K562 (cell line): ENCODE data around the gene SULT2A1. TPM values are rescaled to one million over a fixed set of nuclear protein-coding genes. Genes with fewer than 3 reads are reported as not detected.

Experiments used
- ATAC-seq: fragments of 200-7000 bp; cut with Tn5 transposase; 3 replicates; pipeline ENCODE4 v1.9.1; 2020; ENCODE audit warnings: moderate library complexity
- BruUV-seq: library from RNA; stranded (reverse); fragments of 400-500 nt; replicated peaks from 2 replicates; lab custom pipeline; 2021; lab: Mats Ljungman, UMichigan
- CTCF ChIA-PET: fragments of 300-600 bp; formaldehyde crosslinking; extraction: SDS; loops from one replicate; lab custom pipeline; 2021; ENCODE audit warnings: low intra/inter-chr PET ratio; lab: Yijun Ruan, JAX
- POLR2A ChIA-PET: fragments of 300-600, 350-650 bp; sonication (Branson Sonifier 250); formaldehyde crosslinking; extraction: SDS; loops from one replicate; lab custom pipeline; 2021; ENCODE audit warnings: antibody characterized with exemption, inconsistent platforms; lab: Yijun Ruan, JAX
- DNase-seq, 4 experiments: peaks; one replicate each; pipeline versions ENCODE4 v3.0.0 to v3.0.0-alpha.2; 2011 to 2018; ENCODE audit warnings: low spot score in 3 of 4, mixed read lengths in 3 of 4; ENCODE audit errors: extremely low read depth in 1 of 4
- FAIRE-seq: peaks from 2 replicates; lab custom pipeline; 2011; peaks lifted over from hg19 to GRCh38; lab: Jason Lieb, UNC
- H2AFZ ChIP-seq: 2 replicates; pipeline ENCODE4 v1.6.0; 2011; ENCODE audit warnings: low read depth, low read length, control low read depth, inconsistent platforms
- H3K27ac ChIP-seq: fragments of 200-600 bp; 3 replicates; pipeline ENCODE4 v1.8.0; 2011; ENCODE audit warnings: low read depth, mild to moderate bottlenecking, control low read depth, inconsistent platforms, low read length, moderate library complexity, mixed read lengths; ENCODE audit errors: extremely low read depth
- H3K27me3 ChIP-seq, 2 experiments: fragments of 300-600 bp in 1 of 2; 2 replicates in 1 of 2; 3 replicates in 1 of 2; pipeline versions ENCODE4 v1.6.0 to v1.8.0; 2011; ENCODE audit warnings: inconsistent platforms in 2 of 2, low read length in 2 of 2, mild to moderate bottlenecking in 1 of 2, mixed read lengths in 1 of 2, moderate library complexity in 1 of 2; ENCODE audit not compliant: control insufficient read depth in 2 of 2, insufficient read depth in 2 of 2
- H3K36me3 ChIP-seq: fragments of 300-600 bp; 3 replicates; pipeline ENCODE4 v1.8.0; 2011; ENCODE audit warnings: mild to moderate bottlenecking, low read length, inconsistent platforms; ENCODE audit not compliant: control insufficient read depth, insufficient read depth
- H3K4me1 ChIP-seq, 2 experiments: fragments of 200-600 bp in 1 of 2; replicated peaks in 1 of 2; 2 replicates in 1 of 2; 3 replicates in 1 of 2; pipeline versions ENCODE4 v1.5.1 to v1.8.0; 2011; ENCODE audit warnings: inconsistent platforms in 2 of 2, low read length in 2 of 2, mild to moderate bottlenecking in 1 of 2, mixed read lengths in 1 of 2, moderate library complexity in 1 of 2; ENCODE audit not compliant: control insufficient read depth in 2 of 2, insufficient read depth in 2 of 2
- H3K4me2 ChIP-seq: 2 replicates; pipeline ENCODE4 v1.6.1; 2011; ENCODE audit warnings: low read length, control low read depth, inconsistent platforms, mixed read lengths; ENCODE audit not compliant: insufficient read depth
- H3K4me3 ChIP-seq: fragments of 200-600 bp; sonication (generic), shearing (Covaris generic); 2 replicates; pipeline ENCODE4 v1.5.1; 2016; ENCODE audit warnings: control low read depth, inconsistent platforms
- H3K79me2 ChIP-seq: fragments of 200-600 bp; 3 replicates; pipeline ENCODE4 v1.8.0; 2011; ENCODE audit warnings: low read length, inconsistent platforms; ENCODE audit not compliant: control insufficient read depth, insufficient read depth
- H3K9ac ChIP-seq, 2 experiments: 2 replicates each; pipeline versions ENCODE4 v1.6.0 to v1.6.1; 2011; ENCODE audit warnings: low read depth in 2 of 2, low read length in 2 of 2, control low read depth in 1 of 2, inconsistent platforms in 1 of 2, mild to moderate bottlenecking in 1 of 2, mixed read lengths in 1 of 2; ENCODE audit not compliant: insufficient read depth in 1 of 2
- H3K9me1 ChIP-seq: one replicate; pipeline ENCODE4 v1.6.0; 2011; ENCODE audit warnings: inconsistent platforms, mild to moderate bottlenecking, low read length, moderate library complexity; ENCODE audit not compliant: control insufficient read depth, insufficient read depth
- H3K9me3 ChIP-seq: replicated peaks from 2 replicates; pipeline ENCODE4 v1.5.1; 2011; ENCODE audit warnings: low read depth, low read length, inconsistent platforms; ENCODE audit not compliant: control insufficient read depth, insufficient read depth
- H4K20me1 ChIP-seq: replicated peaks from 2 replicates; pipeline ENCODE4 v1.6.1; 2011; ENCODE audit warnings: low read length, inconsistent platforms, mixed read lengths; ENCODE audit not compliant: control insufficient read depth, insufficient read depth
- CEBPB ChIP-seq: fragments of 450-650 bp; IDR thresholded peaks from 2 replicates; pipeline ENCODE4 v1.6.1; 2016; ENCODE audit warnings: missing genetic modification characterization, missing compliant biosample characterization
- CEBPG ChIP-seq, 3 experiments: fragments of 200-800 bp in 1 of 3; sonication (Bioruptor generic) in 1 of 3; sonication (generic) in 1 of 3; formaldehyde crosslinking in 1 of 3; IDR thresholded peaks in 2 of 3; conservative IDR thresholded peaks in 1 of 3; 2 replicates each; pipeline versions ENCODE4 v1.6.1 to v1.8.0; 2016 to 2022; ENCODE audit warnings: missing compliant biosample characterization in 2 of 3, missing genetic modification characterization in 2 of 3, mild to moderate bottlenecking in 1 of 3, missing genetic modification reagents in 1 of 3
- CHD4 ChIP-seq: fragments of 200-600 bp; sonication (generic); IDR thresholded peaks from 3 replicates; pipeline ENCODE4 v1.6.1; 2012; ENCODE audit warnings: low read depth, mild to moderate bottlenecking, mixed read lengths, low read length, inconsistent platforms; ENCODE audit not compliant: insufficient read depth, insufficient replicate concordance, poor library complexity, severe bottlenecking
- CTCF ChIP-seq, 3 experiments: IDR thresholded peaks in 2 of 3; conservative IDR thresholded peaks in 1 of 3; 2 replicates each; pipeline ENCODE4 v1.5.1; 2011 to 2012; ENCODE audit warnings: low read length in 3 of 3, mild to moderate bottlenecking in 3 of 3, control low read depth in 2 of 3, improper control_type of control experiment in 1 of 3, inconsistent platforms in 1 of 3, low read depth in 1 of 3, mixed read lengths in 1 of 3, moderate library complexity in 1 of 3; ENCODE audit not compliant: insufficient read depth in 2 of 3
- GABPA ChIP-seq: fragments of 200-800 bp; sonication (Bioruptor generic); conservative IDR thresholded peaks from 2 replicates; pipeline ENCODE4 v1.6.1; 2016; ENCODE audit warnings: low read depth, missing genetic modification characterization, missing compliant biosample characterization
- KDM4B ChIP-seq, 2 experiments: fragments of 450-650 bp in 1 of 2; sonication (generic) in 1 of 2; IDR thresholded peaks; 2 replicates each; pipeline ENCODE4 v1.6.1; 2016 to 2017; ENCODE audit warnings: borderline replicate concordance in 2 of 2, antibody characterized with exemption in 1 of 2, low read depth in 1 of 2, mild to moderate bottlenecking in 1 of 2
- NR2C1 ChIP-seq, 2 experiments: fragments of 450-650 bp; IDR thresholded peaks; 2 replicates each; pipeline ENCODE4 v1.6.1; 2017; ENCODE audit warnings: mild to moderate bottlenecking in 2 of 2, antibody characterized with exemption in 1 of 2, inconsistent platforms in 1 of 2, missing compliant biosample characterization in 1 of 2, missing genetic modification characterization in 1 of 2
- SETDB1 ChIP-seq: IDR thresholded peaks from one replicate; pipeline ENCODE4 v1.6.1; 2012; ENCODE audit warnings: low read length, control low read depth, inconsistent platforms
- SPI1 ChIP-seq: IDR thresholded peaks from 2 replicates; pipeline ENCODE4 v1.6.1; 2011; ENCODE audit warnings: low read depth, low read length, control low read depth, borderline replicate concordance
- XRCC5 ChIP-seq: fragments of 200-400 bp; formaldehyde crosslinking; IDR thresholded peaks from 2 replicates; pipeline ENCODE4 v1.6.1; 2017; ENCODE audit warnings: low read depth, mild to moderate bottlenecking, low read length
- ZNF253 ChIP-seq: fragments of 250-450 bp; sonication (Bioruptor Pico); conservative IDR thresholded peaks from 2 replicates; pipeline ENCODE4 v1.6.1; 2021; ENCODE audit warnings: mild to moderate bottlenecking
- ZNF384 ChIP-seq: IDR thresholded peaks from 2 replicates; pipeline ENCODE4 v1.6.1; 2012; ENCODE audit warnings: low read depth, low read length, improper control_type of control experiment
- ZNF740 ChIP-seq, 3 experiments: fragments of 200-800 bp in 1 of 3; sonication (Bioruptor generic) in 1 of 3; sonication (generic) in 1 of 3; formaldehyde crosslinking in 1 of 3; IDR thresholded peaks; 2 replicates each; pipeline versions ENCODE4 v1.6.1 to v1.8.0; 2016 to 2022; ENCODE audit warnings: mild to moderate bottlenecking in 2 of 3, missing compliant biosample characterization in 2 of 3, missing genetic modification characterization in 2 of 3, missing genetic modification reagents in 1 of 3
- WGBS: fragments of 100-300 bp; shearing (Covaris generic); methylation state at CpG from one replicate; pipeline ENCODE4 v1.1.6; 2016; ENCODE audit warnings: low coverage, mixed read lengths; ENCODE audit not compliant: insufficient coverage; ENCODE audit errors: missing lambda C conversion rate; 5-methylcytosine and 5-hydroxymethylcytosine counted together
- in situ Hi-C: fragments of 300-500 bp; cut with MboI; formaldehyde crosslinking; loops from 4 replicates; pipeline ENCODE4 v1.15.0; 2018; ENCODE audit warnings: inconsistent platforms, mixed read lengths
- intact Hi-C: fragments of 100-400 bp; cut with micrococcal nuclease; formaldehyde crosslinking; loops from 2 replicates; pipeline ENCODE4 v1.14.2; 2022
- polyA plus RNA-seq, 8 experiments: library from polyadenylated mRNA; depleted of rRNA in 4 of 8; stranded (reverse) in 5 of 8; unstranded in 3 of 8; fragments of >200 nt; fragmentation: Nextera tagmentation in 2 of 8; fragmentation: Illumina TruSeq in 1 of 8; extraction: Ambion mirVana in 2 of 8; extraction: Trizol in 1 of 8; gene quantifications; 2 replicates each; pipeline versions ENCODE4 v1.2.1 to v1.2.3, GENCODE V29; 2011 to 2014; ENCODE audit warnings: inconsistent platforms in 1 of 8, missing spikeins in 1 of 8
- total RNA-seq, 7 experiments: library from RNA; depleted of rRNA in 6 of 7; stranded (reverse); fragments of >200 nt in 6 of 7; fragmentation: Illumina TruSeq in 2 of 7; extraction: Trizol in 2 of 7; gene quantifications; 2 replicates each; pipeline versions ENCODE4 v1.2.1 to v1.2.3, GENCODE V29; 2011 to 2021; ENCODE audit warnings: low replicate concordance in 1 of 7
- TF ChIP-seq, protein P1 (sequence below): fragments of 250-450 bp; sonication (Bioruptor Pico); IDR thresholded peaks from 2 replicates; pipeline ENCODE4 v1.4.0; 2020; ENCODE audit warnings: mild to moderate bottlenecking

SULT2A1 gene
- total and polyA plus RNA-seq, 9 of the 15 experiments (the other 6 are each of a cell fraction or from before 2014, with no cell fraction given) = 0.03 to 0.25 (median 0.07) TPM; not detected in 4

DNA sequence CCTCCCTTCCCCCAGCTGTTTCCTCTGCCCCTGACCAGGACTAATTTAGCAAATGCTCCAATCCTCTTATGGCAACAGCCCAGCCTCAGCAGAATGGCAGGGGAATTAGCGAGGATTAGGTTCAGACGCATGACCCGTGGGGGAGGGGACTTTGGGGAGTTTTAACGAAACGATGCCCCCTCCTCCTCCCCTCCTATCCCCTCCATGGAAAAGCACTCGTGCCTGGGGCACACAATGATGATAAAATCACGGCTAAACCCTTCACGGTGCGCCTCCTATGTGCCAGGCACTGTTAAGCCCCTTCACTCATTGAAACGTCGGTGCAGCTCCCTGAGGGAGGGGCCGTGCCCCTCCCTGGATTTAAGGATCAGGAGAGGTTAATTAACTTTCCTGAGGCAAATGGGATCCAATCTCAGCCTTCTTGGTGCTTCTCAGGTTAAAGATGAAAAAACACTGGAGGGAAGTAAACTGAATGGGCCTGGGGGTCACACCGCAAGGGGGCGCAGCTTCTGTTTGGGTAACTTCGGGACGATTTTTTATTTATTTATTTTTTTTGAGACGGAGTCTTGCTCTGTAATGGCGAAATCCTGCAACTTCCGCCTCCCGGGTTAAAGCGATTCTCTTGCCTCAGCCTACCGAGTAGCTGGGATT, 37.2 kb downstream of the SULT2A1 start:
- ATAC-seq = peak; percentile 76
- peak; percentile 62 to 74 (median 68) for DNase-seq
- in situ Hi-C loops (no loop called here), intact Hi-C loops (no loop called here)
- H3K9me1 ChIP-seq = peaks cover 2% of the 10 kb centered on the region
- CTCF ChIA-PET = interaction anchor here (1.5 kb wide), 1 partner anchor 35 kb away, joined by 4 read pairs; no protein-coding TSS in a partner anchor
- no peaks in the 10 kb centered on the region for H4K20me1 ChIP-seq
- H3K4me2 ChIP-seq = peak overlapping the region; percentile 78
- H3K9ac ChIP-seq = peak overlapping the region; percentile 6 to 39; a peak in 2 of 4 replicates
- 1% methylated on average over 21 of the region's 22 CpGs for WGBS
- no peaks in the 10 kb centered on the region for H3K9me3 ChIP-seq
- POLR2A ChIA-PET = interaction anchor here (0.6 to 2.4 kb wide), 2 partner anchors 23 to 152 kb away, joined by 3 to 6 read pairs; no protein-coding TSS in a partner anchor
- H3K27me3 ChIP-seq = peaks cover 2 to 4% of the 10 kb centered on the region in 2 experiments; a peak in 2 of 5 replicates
- H3K36me3 ChIP-seq = no peaks in the 10 kb centered on the region
- H3K4me1 ChIP-seq = peaks cover 0 to 2% of the 10 kb centered on the region in 2 experiments; a peak in 1 of 5 replicates
- no peak overlapping the region for H3K27ac ChIP-seq
- peak; percentile 40 for FAIRE-seq
- H3K79me2 ChIP-seq = no peaks in the 10 kb centered on the region
- H2AFZ ChIP-seq = peak overlapping the region; percentile 87
- BruUV-seq = no TSS peak
- H3K4me3 ChIP-seq = peak overlapping the region; percentile 26
- peak; percentile 38; the same call in 1 of the 2 replicates for TF ChIP-seq CEBPB (tag)
- TF ChIP-seq CHD4 = peak; percentile 66
- TF ChIP-seq ZNF384 = peak; percentile 89
- no peak for TF ChIP-seq CEBPG (CRISPR knock-in tag; IDR thresholded peaks at IDR 0.05)
- peak in 1 of 2 experiments; percentile 60; a peak in 1 of 4 replicates for TF ChIP-seq CEBPG (tag; conservative IDR thresholded peaks at IDR 0.05 in 1 of 2, IDR thresholded peaks at IDR 0.05 in 1 of 2)
- 0 out of 2 replicates have a peak, but pooled peaks have one; percentile 12 for TF ChIP-seq XRCC5
- 0 out of 2 replicates have a peak, but pooled peaks have one; percentile 1 for TF ChIP-seq SPI1
- no peak for TF ChIP-seq NR2C1 (IDR thresholded peaks at IDR 0.05)
- TF ChIP-seq NR2C1 (tag; IDR thresholded peaks at IDR 0.05) = peak; percentile 26; the same call in 1 of the 2 replicates
- TF ChIP-seq ZNF253 = no peak
- TF ChIP-seq CTCF (IDR thresholded peaks at IDR 0.05 in 2 of 3, conservative IDR thresholded peaks at IDR 0.05 in 1 of 3; ENCODE audit: insufficient read depth in 2 of 3, low read depth in 1 of 3, low read length in 3 of 3) = peak; percentile 70 to 81 (median 75)
- peak; percentile 63 for TF ChIP-seq GABPA
- no peak for TF ChIP-seq SETDB1
- no peak for TF ChIP-seq ZNF740 (CRISPR knock-in tag; IDR thresholded peaks at IDR 0.05)
- TF ChIP-seq ZNF740 (tag; IDR thresholded peaks at IDR 0.05) = no peak
- TF ChIP-seq KDM4B (IDR thresholded peaks at IDR 0.05; ENCODE audit: borderline replicate concordance in 2 of 2, low read depth in 1 of 2) = no peak
- TF ChIP-seq, protein P1, sequence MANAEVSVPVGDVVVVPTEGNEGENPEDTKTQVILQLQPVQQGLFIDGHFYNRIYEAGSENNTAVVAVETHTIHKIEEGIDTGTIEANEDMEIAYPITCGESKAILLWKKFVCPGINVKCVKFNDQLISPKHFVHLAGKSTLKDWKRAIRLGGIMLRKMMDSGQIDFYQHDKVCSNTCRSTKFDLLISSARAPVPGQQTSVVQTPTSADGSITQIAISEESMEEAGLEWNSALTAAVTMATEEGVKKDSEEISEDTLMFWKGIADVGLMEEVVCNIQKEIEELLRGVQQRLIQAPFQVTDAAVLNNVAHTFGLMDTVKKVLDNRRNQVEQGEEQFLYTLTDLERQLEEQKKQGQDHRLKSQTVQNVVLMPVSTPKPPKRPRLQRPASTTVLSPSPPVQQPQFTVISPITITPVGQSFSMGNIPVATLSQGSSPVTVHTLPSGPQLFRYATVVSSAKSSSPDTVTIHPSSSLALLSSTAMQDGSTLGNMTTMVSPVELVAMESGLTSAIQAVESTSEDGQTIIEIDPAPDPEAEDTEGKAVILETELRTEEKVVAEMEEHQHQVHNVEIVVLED = no peak
